Thoracic aorta (tissue), 2 donors: Measurements from ENCODE around the gene GNA12. TPM values are rescaled to one million over a fixed set of nuclear protein-coding genes. Genes with fewer than 3 reads are reported as not detected.

Experiments
- ATAC-seq: fragments of 150-250 bp; one replicate; pipeline ENCODE4 v1.8.0; 2017; ENCODE audit warnings: low read depth; ENCODE audit not compliant: insufficient number of reproducible peaks, low FRiP score
- DNase-seq: peaks from one replicate; pipeline ENCODE4 v3.0.0-alpha.2; 2020; ENCODE audit warnings: low spot score
- H3K27ac ChIP-seq, 2 donors: fragments of 200-600 bp; sonication (generic); 1 replicate in 1 of 2; 2 replicates in 1 of 2; pipeline ENCODE4 v1.5.1; 2016; ENCODE audit warnings: mild to moderate bottlenecking in 2 of 2, moderate library complexity in 2 of 2
- H3K27me3 ChIP-seq: fragments of 200-600 bp; sonication (generic); replicated peaks from 2 replicates; pipeline ENCODE4 v1.6.0; 2016; ENCODE audit warnings: mild to moderate bottlenecking; ENCODE audit not compliant: insufficient read depth
- H3K36me3 ChIP-seq: fragments of 200-600 bp; sonication (generic); one replicate; pipeline ENCODE4 v1.5.1; 2016
- H3K4me1 ChIP-seq, 2 donors: fragments of 200-600 bp; sonication (generic); 1 replicate in 1 of 2; 2 replicates in 1 of 2; pipeline versions ENCODE4 v1.5.1 to v1.6.0; 2016; ENCODE audit warnings: low read depth in 2 of 2, mild to moderate bottlenecking in 1 of 2; ENCODE audit not compliant: control insufficient read depth in 1 of 2
- H3K4me3 ChIP-seq: fragments of 200-600 bp; sonication (generic); 2 replicates; pipeline ENCODE4 v1.5.1; 2016; ENCODE audit warnings: mild to moderate bottlenecking
- H3K9me3 ChIP-seq: fragments of 200-600 bp; sonication (generic); 2 replicates; pipeline ENCODE4 v1.5.1; 2016
- CTCF ChIP-seq: fragments of 200-600 bp; sonication (generic); IDR thresholded peaks from one replicate; pipeline ENCODE4 v1.5.1; 2019; ENCODE audit warnings: antibody characterized with exemption
- total RNA-seq, 2 donors: library from RNA; depleted of rRNA; stranded (reverse); fragments of >200 nt; gene quantifications; one replicate each; pipeline versions ENCODE4 v1.1.0 to v1.2.3, GENCODE V29; 2016

Gene GNA12
- total RNA-seq, 2 donors from 2014 or later: 27.6 to 48.8 TPM

GRCh38 chr7:2812114-2812487 lies 32.0 kb downstream of the GNA12 start:
- Histone ChIP-seq H3K4me1 (peaks cover 5 to 25% of the 10 kb centered on the region in 2 donors), H3K36me3 (no peaks in the 10 kb centered on the region), H3K4me3 (peak overlapping the region; percentile 60), H3K27ac (peak overlapping the region; percentile 18 to 56), H3K9me3 (no peaks in the 10 kb centered on the region), H3K27me3 (no peaks in the 10 kb centered on the region)
- no peak for ATAC-seq
- DNase-seq: no peak
- no peak for TF ChIP-seq CTCF

GRCh38 chr7:2811476-2812113 lies 32.5 kb downstream of the GNA12 start:
- TF ChIP-seq CTCF: no peak
- ATAC-seq (no peak), DNase-seq (no peak)
- Histone ChIP-seq H3K4me1 (peaks cover 5 to 25% of the 10 kb centered on the region in 2 donors), H3K4me3 (peak overlapping the region; percentile 60), H3K27me3 (no peaks in the 10 kb centered on the region), H3K27ac (peak overlapping the region; percentile 18 to 56), H3K36me3 (no peaks in the 10 kb centered on the region), H3K9me3 (no peaks in the 10 kb centered on the region)

- ATAC-seq: no peak
- H3K27ac ChIP-seq: no peak overlapping the region
- DNase-seq: no peak
These were observed 33.3 kb downstream of the GNA12 start for GRCh38 chr7:2810682-2811415.

GRCh38 chr7:2809903-2810625 lies 34.0 kb downstream of the GNA12 start:
- H3K4me3 ChIP-seq: no peak overlapping the region
- no peak for TF ChIP-seq CTCF
- peaks cover 5 to 25% of the 10 kb centered on the region in 2 donors for H3K4me1 ChIP-seq
- no peaks in the 10 kb centered on the region for H3K9me3 ChIP-seq
- DNase-seq: no peak
- H3K36me3 ChIP-seq: no peaks in the 10 kb centered on the region
- ATAC-seq: no peak
- no peak overlapping the region for H3K27ac ChIP-seq
- H3K27me3 ChIP-seq: no peaks in the 10 kb centered on the region

More at GRCh38 chr7:2810682-2811415, 33.3 kb downstream of the GNA12 start:
- no peak for TF ChIP-seq CTCF
- Histone ChIP-seq H3K9me3 (no peaks in the 10 kb centered on the region), H3K4me3 (no peak overlapping the region), H3K36me3 (no peaks in the 10 kb centered on the region), H3K4me1 (peaks cover 5 to 25% of the 10 kb centered on the region in 2 donors), H3K27me3 (no peaks in the 10 kb centered on the region)
